LoVo (cell line): ENCODE results near the gene UBE3B.

Experiments
- DNase-seq: peaks from one replicate; pipeline ENCODE4 v3.0.0-alpha.2; 2016; ENCODE audit warnings: low spot score

UBE3B gene

GRCh38 chr12:109554761-109555160 is 77.3 kb downstream of the UBE3B start:
- DNase-seq: no peak

GRCh38 chr12:109555431-109556315 is 78.2 kb downstream of the UBE3B start:
- no peak for DNase-seq

DNA sequence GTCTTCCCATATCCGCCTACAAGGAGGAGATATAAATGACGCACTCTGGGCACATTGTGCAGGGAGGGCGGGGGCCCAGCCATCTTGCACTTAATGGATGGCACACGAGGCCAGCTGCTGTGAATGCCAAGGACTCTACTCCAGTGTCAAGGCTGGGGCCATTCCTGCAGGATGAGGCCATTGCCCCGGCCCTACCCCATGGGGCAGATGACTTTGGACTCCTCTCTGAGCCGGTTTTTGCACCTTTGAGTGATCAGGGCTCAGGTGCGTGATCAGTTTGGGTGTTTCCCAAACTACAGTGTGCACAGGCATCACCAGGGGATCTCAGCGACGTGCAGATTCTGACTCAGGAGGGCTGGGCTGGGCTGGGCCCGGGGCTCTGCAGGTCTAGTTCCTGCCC is 79.8 kb downstream of the UBE3B start:
- no peak for DNase-seq

GRCh38 chr12:109557805-109558204 is 80.4 kb downstream of the UBE3B start:
- no peak for DNase-seq

GRCh38 chr12:109558374-109559199 is 81.2 kb downstream of the UBE3B start:
- no peak for DNase-seq

DNA sequence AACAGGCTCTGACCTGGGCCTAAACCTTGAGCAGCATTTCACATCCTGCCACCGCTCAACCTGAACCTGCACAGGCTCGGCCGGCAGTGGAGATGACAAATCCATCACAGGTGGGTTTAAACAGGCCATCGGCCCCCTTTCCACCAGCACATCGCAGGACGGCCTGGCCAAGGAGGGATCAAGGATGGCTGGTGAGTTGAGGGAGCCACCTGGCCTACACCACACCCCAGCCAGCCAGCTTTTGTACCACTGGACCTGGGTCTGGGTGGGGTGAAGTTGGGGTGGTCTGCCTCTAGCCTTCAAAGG is 81.7 kb downstream of the UBE3B start:
- DNase-seq: no peak

- DNase-seq: no peak
Measured at GRCh38 chr12:109559601-109560000, 82.2 kb downstream of the UBE3B start.

GRCh38 chr12:109560867-109561710 is 83.7 kb downstream of the UBE3B start:
- DNase-seq: no peak

DNA sequence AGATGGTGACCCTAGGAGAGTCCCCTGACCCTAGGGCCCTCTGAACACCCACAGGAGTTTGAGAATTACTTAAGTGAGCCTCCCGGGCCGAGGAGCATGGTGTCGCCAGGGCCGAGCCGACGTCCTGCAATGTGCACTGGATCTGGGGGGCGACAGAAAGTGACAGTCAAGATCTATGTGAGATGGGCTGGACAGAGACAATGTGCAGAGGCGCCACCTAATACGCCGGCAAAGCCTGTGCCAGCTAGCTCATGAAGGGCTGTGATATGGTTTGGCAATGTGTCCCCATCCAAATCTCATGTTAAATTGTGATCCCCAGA is 84.2 kb downstream of the UBE3B start:
- no peak for DNase-seq

DNA sequence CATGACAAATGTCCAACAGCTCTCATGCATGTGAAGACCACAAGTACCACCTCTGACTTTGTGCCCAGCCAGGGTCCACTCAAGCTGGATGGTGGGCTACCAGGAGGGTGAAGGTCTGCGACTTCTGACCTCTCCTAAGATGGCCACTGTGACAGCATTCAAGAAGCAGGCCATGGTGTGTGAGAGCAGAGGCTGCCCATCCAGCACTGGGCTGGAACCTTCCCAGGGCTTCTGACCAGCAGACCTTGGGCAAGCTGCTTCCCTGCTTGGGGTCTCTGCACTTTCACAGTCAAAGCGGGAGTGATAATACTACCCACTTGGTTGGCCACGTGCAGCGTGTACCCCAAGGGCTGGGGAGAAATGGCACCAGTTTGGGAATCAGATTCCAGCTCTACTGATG is 85.4 kb downstream of the UBE3B start:
- no peak for DNase-seq

- no peak for DNase-seq
Measured at GRCh38 chr12:109563291-109564284, 86.2 kb downstream of the UBE3B start.

- DNase-seq: no peak
Measured at GRCh38 chr12:109566424-109566823, 89.0 kb downstream of the UBE3B start.

DNA sequence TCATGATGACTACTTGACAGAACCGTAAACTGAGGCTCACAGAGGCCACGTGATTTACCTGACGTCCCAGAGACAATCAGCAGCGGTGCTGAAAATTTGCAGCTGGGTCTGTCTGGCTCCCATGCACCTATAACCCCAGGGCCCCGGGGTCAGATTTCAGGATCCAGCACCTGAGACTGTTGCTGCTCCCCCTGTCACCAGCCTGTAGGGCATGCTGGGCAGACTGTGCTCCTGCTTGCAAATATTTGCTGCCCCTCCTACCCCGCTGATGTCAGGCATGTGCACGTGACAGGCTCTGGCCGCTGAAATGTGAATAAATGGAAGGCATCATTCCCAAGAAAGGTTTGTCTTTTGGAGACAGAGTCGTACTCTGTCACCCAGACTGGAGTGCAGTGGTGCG is 89.9 kb downstream of the UBE3B start:
- no peak for DNase-seq

DNA sequence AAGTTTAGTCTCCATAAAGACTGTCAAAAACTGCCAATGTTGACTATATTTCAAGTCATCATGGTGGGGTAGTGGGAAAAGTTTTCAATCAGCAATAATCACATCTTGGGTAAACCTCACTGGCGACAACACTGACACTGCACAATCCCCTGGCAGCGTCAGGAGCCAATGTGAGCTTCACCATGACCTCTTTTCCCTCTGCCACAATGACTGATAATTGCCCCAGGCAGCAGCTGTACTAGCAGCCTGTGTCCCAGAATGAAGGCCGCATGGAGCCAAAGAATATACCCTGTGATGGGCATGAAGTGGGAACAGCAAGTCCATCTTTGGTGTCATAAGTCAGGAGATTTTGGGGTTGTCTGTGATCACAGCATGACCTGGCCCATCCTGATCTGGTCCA is 90.5 kb downstream of the UBE3B start:
- DNase-seq: no peak

- no peak for DNase-seq
Measured at GRCh38 chr12:109568486-109568885, 91.1 kb downstream of the UBE3B start.

DNA sequence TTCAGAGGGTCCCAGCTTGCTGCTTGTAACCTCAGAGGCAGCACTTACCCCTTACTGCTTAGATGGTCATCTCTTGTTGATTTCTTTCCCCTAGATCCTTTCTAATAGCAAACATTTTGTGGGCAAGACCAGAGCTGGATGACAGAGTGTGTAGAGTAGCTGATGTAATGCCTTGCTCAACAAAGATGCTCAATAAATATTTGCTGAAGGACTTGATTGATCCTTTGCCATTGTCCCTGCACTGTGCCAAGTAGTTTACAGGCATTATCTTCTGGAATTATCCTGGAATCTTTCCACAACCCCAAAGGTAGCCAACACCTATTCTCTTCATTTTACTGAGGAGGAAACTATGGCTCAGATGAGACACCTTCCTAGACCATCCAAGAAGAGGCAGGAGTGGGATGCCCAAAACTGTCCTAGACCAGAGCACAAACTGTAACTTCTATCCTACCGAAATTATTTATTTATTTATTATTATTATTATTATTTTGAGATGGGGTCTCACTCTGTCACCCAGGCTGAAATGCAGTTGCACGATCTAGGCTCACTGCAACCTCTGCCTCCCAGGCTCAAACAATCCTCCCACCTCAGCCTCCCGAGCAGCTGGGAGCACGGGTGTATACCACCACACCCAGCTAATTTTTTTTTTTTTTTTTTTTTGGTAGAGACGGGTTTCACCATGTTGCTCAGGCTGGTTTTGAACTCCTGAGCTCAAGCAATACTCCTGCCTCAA is 94.5 kb downstream of the UBE3B start:
- DNase-seq: no peak

- DNase-seq: no peak
Measured at GRCh38 chr12:109572506-109572845, 95.0 kb downstream of the UBE3B start.

GRCh38 chr12:109573029-109573913 is 95.8 kb downstream of the UBE3B start, which contains the start of the genes MMAB and MVK:
Gene MMAB (minus strand): TSS chr12:109573504. CDS start chr12:109573480, 24 bp downstream.
Gene MVK (plus strand): TSS chr12:109573794. CDS start chr12:109574823, 1,029 bp downstream.
- DNase-seq: peak; percentile 100

GRCh38 chr12:109573914-109574244 is 96.4 kb downstream of the UBE3B start:
- DNase-seq: no peak

- no peak for DNase-seq
Measured at GRCh38 chr12:109575683-109576082, 98.2 kb downstream of the UBE3B start.
